Liver (tissue), 9 donors: ENCODE measurements around the gene BCAN. TPM values are rescaled to one million over a fixed set of nuclear protein-coding genes. Genes with fewer than 3 reads are reported as not detected.

Experiments used
- DNase-seq: peaks from one replicate; pipeline ENCODE4 v3.0.0-alpha.2; 2017; ENCODE audit warnings: low spot score
- H3K27ac ChIP-seq, 2 donors: one replicate each; pipeline ENCODE4 v1.7.0; 2013; ENCODE audit warnings: inconsistent platforms in 2 of 2, low read length in 2 of 2, control low read depth in 1 of 2, low read depth in 1 of 2, mild to moderate bottlenecking in 1 of 2
- H3K27me3 ChIP-seq, 4 donors: one replicate each; pipeline versions ENCODE4 v1.6.1 to v1.7.0; 2013; ENCODE audit warnings: low read length in 3 of 4, inconsistent platforms in 1 of 4, mild to moderate bottlenecking in 1 of 4, moderate library complexity in 1 of 4; ENCODE audit not compliant: control insufficient read depth in 4 of 4, insufficient read depth in 4 of 4
- H3K36me3 ChIP-seq, 4 donors: one replicate each; pipeline versions ENCODE4 v1.6.1 to v1.7.0; 2013; ENCODE audit warnings: low read length in 3 of 4, mild to moderate bottlenecking in 3 of 4, low read depth in 1 of 4, moderate library complexity in 1 of 4; ENCODE audit not compliant: control insufficient read depth in 4 of 4, insufficient read depth in 3 of 4
- H3K4me1 ChIP-seq, 4 donors: one replicate each; pipeline versions ENCODE4 v1.6.1 to v1.7.0; 2013; ENCODE audit warnings: low read length in 3 of 4, mild to moderate bottlenecking in 3 of 4, moderate library complexity in 1 of 4; ENCODE audit not compliant: control insufficient read depth in 4 of 4, insufficient read depth in 4 of 4
- H3K4me3 ChIP-seq, 3 donors: one replicate each; pipeline versions ENCODE4 v1.6.1 to v1.7.0; 2013; ENCODE audit warnings: low read length in 3 of 3, control low read depth in 1 of 3, low read depth in 1 of 3, mild to moderate bottlenecking in 1 of 3
- H3K9ac ChIP-seq, 2 donors: one replicate each; pipeline ENCODE4 v1.7.0; 2013; ENCODE audit warnings: low read length in 2 of 2, mild to moderate bottlenecking in 2 of 2, moderate library complexity in 2 of 2, control low read depth in 1 of 2, low read depth in 1 of 2
- H3K9me3 ChIP-seq, 4 donors: one replicate each; pipeline versions ENCODE4 v1.6.1 to v1.7.0; 2013; ENCODE audit warnings: low read length in 3 of 4; ENCODE audit not compliant: control insufficient read depth in 4 of 4
- EGR1 ChIP-seq, 2 donors: IDR thresholded peaks; 2 replicates each; pipeline ENCODE4 v1.6.1; 2016 to 2018; ENCODE audit warnings: antibody characterized with exemption in 2 of 2, low read depth in 2 of 2
- GABPA ChIP-seq, 2 donors: IDR thresholded peaks in 1 of 2; conservative IDR thresholded peaks in 1 of 2; 2 replicates each; pipeline ENCODE4 v1.6.1; 2016; ENCODE audit warnings: antibody characterized with exemption in 2 of 2, mild to moderate bottlenecking in 1 of 2, moderate library complexity in 1 of 2
- HNF4A ChIP-seq, 2 donors: conservative IDR thresholded peaks; 2 replicates each; pipeline ENCODE4 v1.6.1; 2016; ENCODE audit warnings: antibody characterized with exemption in 2 of 2, mild to moderate bottlenecking in 2 of 2
- NR2F2 ChIP-seq: IDR thresholded peaks from 2 replicates; pipeline ENCODE4 v1.6.1; 2016; ENCODE audit warnings: antibody characterized with exemption
- YY1 ChIP-seq: IDR thresholded peaks from 2 replicates; pipeline ENCODE4 v1.6.1; 2016; ENCODE audit warnings: antibody characterized with exemption, mild to moderate bottlenecking
- whole genome bisulfite sequencing: extraction: QIAGEN DNeasy Blood & Tissue Kit; methylation state at CpG from one replicate; pipeline ENCODE4 v1.1.7; 2013; 5-methylcytosine and 5-hydroxymethylcytosine counted together
- polyA plus RNA-seq, 2 donors: library from polyadenylated mRNA; stranded (reverse) in 1 of 2; unstranded in 1 of 2; fragments of 200-250 nt in 1 of 2; fragments of >200 nt in 1 of 2; fragmentation: Nextera tagmentation in 1 of 2; extraction: Ambion mirVana in 1 of 2; gene quantifications; one replicate each; pipeline versions ENCODE4 v1.2.1 to v1.2.3, GENCODE V29; 2013 to 2015
- total RNA-seq, 2 donors: library from RNA; depleted of rRNA; stranded (reverse); fragments of >200 nt; gene quantifications; one replicate each; pipeline ENCODE4 v1.2.3, GENCODE V29; 2014
- donor health status: healthy.
- donor health status: healthy.
- donor health status: healthy.
- donor health status: healthy.
- donor health status: healthy.

The BCAN gene
- total and polyA plus RNA-seq, 4 donors = 0.02 TPM; not detected in 3

DNA sequence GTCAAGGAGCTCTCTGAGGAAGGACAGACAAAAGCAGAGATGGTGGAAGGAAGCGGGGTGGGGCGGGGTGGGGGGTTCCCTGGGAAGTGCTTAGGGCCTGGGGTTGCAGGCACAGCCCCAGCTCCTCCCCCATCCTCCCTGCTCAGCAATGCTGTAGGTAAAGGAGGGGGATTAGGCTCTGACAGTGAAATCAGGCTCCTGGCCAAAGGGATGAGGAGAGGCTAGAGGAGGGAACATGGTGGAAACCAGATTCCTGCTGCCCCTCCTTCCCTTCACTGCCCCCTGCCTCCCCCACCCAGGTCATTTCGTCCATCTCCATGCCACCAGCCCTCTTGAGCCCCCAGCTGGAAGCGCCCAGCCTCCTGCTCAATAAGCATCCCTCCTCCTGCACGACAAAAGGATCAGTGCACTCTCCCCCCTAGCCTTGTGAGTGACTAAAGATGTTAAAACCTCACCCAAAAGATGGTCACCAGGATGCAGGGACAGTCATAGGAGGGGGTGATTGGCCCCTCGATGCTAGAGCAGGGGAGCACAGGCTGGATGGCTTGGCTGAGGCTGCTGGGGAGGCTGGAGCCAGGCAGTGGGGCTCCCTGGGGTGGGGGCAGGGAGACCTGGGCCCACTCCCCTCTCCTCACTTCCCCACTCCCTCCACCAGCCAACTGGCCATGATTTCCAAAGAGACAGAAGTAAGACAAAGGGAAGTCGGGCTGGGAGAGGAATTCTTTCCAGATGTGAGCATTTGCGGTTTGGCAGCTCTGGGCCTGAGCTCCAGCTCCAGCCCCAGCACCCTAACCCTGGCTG is 65.7 kb downstream of the BCAN start:
- Histone ChIP-seq H3K27ac (no peak overlapping the region), H3K36me3 (no peaks in the 10 kb centered on the region), H3K9me3 (no peaks in the 10 kb centered on the region), H3K4me3 (no peak overlapping the region), H3K27me3 (peaks cover 0 to 10% (median 7%) of the 10 kb centered on the region in 4 donors), H3K9ac (no peak overlapping the region), H3K4me1 (peaks cover 11 to 19% (median 13%) of the 10 kb centered on the region in 4 donors)
- 47% methylated on average over 8 of the region's 8 CpGs for WGBS
- no peak for DNase-seq
- TF ChIP-seq GABPA (IDR thresholded peaks at IDR 0.05 in 1 of 2, conservative IDR thresholded peaks at IDR 0.05 in 1 of 2) = no peak
- TF ChIP-seq NR2F2 = no peak

DNA sequence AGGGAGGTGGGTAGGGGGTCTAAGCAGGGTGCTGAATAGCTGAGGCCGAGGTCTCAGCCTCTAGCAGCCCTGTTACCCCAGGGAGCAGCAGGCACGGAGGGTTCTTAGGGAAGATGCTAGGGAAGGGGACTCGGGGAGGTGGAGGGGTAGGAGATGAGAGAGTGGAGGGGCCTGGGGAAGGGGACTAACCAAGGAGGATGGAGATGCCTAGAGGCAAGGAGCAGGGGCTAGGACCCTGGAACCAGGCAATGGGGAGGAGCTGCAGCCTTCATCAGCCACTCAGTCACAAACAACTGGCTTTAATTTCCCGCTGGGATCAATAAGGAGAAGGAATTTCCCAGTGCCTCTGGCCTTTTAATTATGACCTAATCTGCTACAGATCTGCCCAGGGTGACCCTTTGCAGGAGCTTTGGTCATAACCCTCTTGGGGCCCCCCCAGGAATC is 66.3 kb downstream of the BCAN start:
- Histone ChIP-seq H3K27ac (no peak overlapping the region), H3K9ac (no peak overlapping the region), H3K4me1 (peaks cover 11 to 19% (median 13%) of the 10 kb centered on the region in 4 donors), H3K27me3 (peaks cover 0 to 8% (median 7%) of the 10 kb centered on the region in 4 donors), H3K36me3 (no peaks in the 10 kb centered on the region), H3K4me3 (no peak overlapping the region), H3K9me3 (no peaks in the 10 kb centered on the region)
- no peak for TF ChIP-seq YY1
- 34% methylated on average over 4 of the region's 4 CpGs for WGBS
- DNase-seq = no peak

DNA sequence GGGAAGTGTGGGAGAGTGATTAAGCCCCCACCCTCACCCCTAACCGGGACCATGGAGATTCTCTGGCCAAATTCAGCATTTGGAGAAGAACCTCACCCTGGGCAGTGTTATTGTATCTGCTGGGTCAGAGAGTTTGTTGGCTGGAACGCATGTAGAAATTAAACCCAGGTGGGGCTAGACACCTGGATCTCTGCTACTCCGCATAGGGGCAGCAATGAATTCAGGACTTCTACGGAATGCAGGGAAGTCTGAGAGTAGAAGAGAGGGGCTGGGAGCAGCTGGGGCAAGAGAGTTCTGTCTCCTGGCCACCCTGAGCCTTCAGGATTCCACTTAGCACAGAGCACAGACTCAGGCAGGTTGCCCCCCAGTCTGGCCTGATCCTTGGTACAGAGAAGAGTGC is 67.1 kb downstream of the BCAN start:
- Histone ChIP-seq H3K27me3 (peaks cover 0 to 7% (median 5%) of the 10 kb centered on the region in 4 donors), H3K27ac (no peak overlapping the region), H3K4me1 (peaks cover 11 to 19% (median 13%) of the 10 kb centered on the region in 4 donors), H3K4me3 (no peak overlapping the region), H3K9ac (no peak overlapping the region), H3K36me3 (no peaks in the 10 kb centered on the region), H3K9me3 (no peaks in the 10 kb centered on the region)
- DNase-seq = no peak
- TF ChIP-seq GABPA (IDR thresholded peaks at IDR 0.05 in 1 of 2, conservative IDR thresholded peaks at IDR 0.05 in 1 of 2) (no peak), HNF4A (conservative IDR thresholded peaks at IDR 0.05) (no peak), NR2F2 (no peak), EGR1 (IDR thresholded peaks at IDR 0.05; ENCODE audit: low read depth in 2 of 2) (no peak)
- 68% methylated on average over 4 of the region's 4 CpGs for WGBS

Other genes starting within 250 kb of the BCAN start
- 1 to 10 TPM; 5.2 to 5.7 TPM for gene MEF2D, start 141.3 kb upstream of the BCAN start, total RNA-seq
- 1 to 10 TPM; 3.4 to 7.6 TPM for gene MEF2D, start 141.3 kb upstream of the BCAN start, polyA plus RNA-seq
- gene IQGAP3, start 69.6 kb upstream of the BCAN start, total RNA-seq = 1 to 10 TPM in 1 of 2 donors, under 1 TPM in 1; under 0.01 to 8.5 TPM
- gene IQGAP3, start 69.6 kb upstream of the BCAN start, polyA plus RNA-seq = under 1 TPM; 0.11 to 0.75 TPM
- gene TTC24, start 62.4 kb upstream of the BCAN start, total RNA-seq = under 1 TPM; 0.08 to 0.14 TPM
- gene TTC24, start 62.4 kb upstream of the BCAN start, polyA plus RNA-seq = under 1 TPM in 1 of 2 donors, not detected in 1; 0.10 TPM
- gene NAXE, start 50.3 kb upstream of the BCAN start, total RNA-seq = 10 to 100 TPM; 20.6 to 35.0 TPM
- 10 to 100 TPM; 58.9 to 73.8 TPM for gene NAXE, start 50.3 kb upstream of the BCAN start, polyA plus RNA-seq
- 10 to 100 TPM in 1 of 2 donors, 1 to 10 TPM in 1; 7.6 to 18.7 TPM for gene GPATCH4, start 40.6 kb upstream of the BCAN start, total RNA-seq
- 10 to 100 TPM; 13.8 to 23.6 TPM for gene GPATCH4, start 40.6 kb upstream of the BCAN start, polyA plus RNA-seq
- under 1 TPM in 1 of 2 donors, not detected in 1; 0.08 TPM for gene HAPLN2, start 22.7 kb upstream of the BCAN start, total RNA-seq
- under 1 TPM in 1 of 2 donors, not detected in 1; 0.03 TPM for gene HAPLN2, start 22.7 kb upstream of the BCAN start, polyA plus RNA-seq
- 1 to 10 TPM; 1.4 to 2.5 TPM for gene NES, start 35.3 kb downstream of the BCAN start, total RNA-seq
- 1 to 10 TPM in 1 of 2 donors, under 1 TPM in 1; 0.15 to 3.1 TPM for gene NES, start 35.3 kb downstream of the BCAN start, polyA plus RNA-seq
- under 1 TPM in 1 of 2 donors, not detected in 1; 0.14 TPM for gene CRABP2, start 63.5 kb downstream of the BCAN start, total RNA-seq
- gene CRABP2, start 63.5 kb downstream of the BCAN start, polyA plus RNA-seq = under 1 TPM in 1 of 2 donors, not detected in 1; 0.22 TPM
- 10 to 100 TPM in 1 of 2 donors, 1 to 10 TPM in 1; 6.9 to 13.5 TPM for gene METTL25B, start 86.4 kb downstream of the BCAN start, total RNA-seq
- 10 to 100 TPM; 10.2 to 12.7 TPM for gene METTL25B, start 86.4 kb downstream of the BCAN start, polyA plus RNA-seq
- 1 to 10 TPM; 5.6 to 7.5 TPM for gene ISG20L2, start 86.6 kb downstream of the BCAN start, total RNA-seq
- 1 to 10 TPM; 6.0 to 9.9 TPM for gene ISG20L2, start 86.6 kb downstream of the BCAN start, polyA plus RNA-seq
- gene MRPL24, start 99.0 kb downstream of the BCAN start, total RNA-seq = 10 to 100 TPM; 26.2 to 47.4 TPM
- 100 to 1,000 TPM in 1 of 2 donors, 10 to 100 TPM in 1; 74.8 to 123 TPM for gene MRPL24, start 99.0 kb downstream of the BCAN start, polyA plus RNA-seq
- 100 to 1,000 TPM; 120 to 148 TPM for gene HDGF, start 109.6 kb downstream of the BCAN start, total RNA-seq
- 100 to 1,000 TPM in 1 of 2 donors, 10 to 100 TPM in 1; 41.7 to 119 TPM for gene HDGF, start 109.6 kb downstream of the BCAN start, polyA plus RNA-seq
- gene PRCC, start 125.4 kb downstream of the BCAN start, total RNA-seq = 10 to 100 TPM in 1 of 2 donors, 1 to 10 TPM in 1; 8.8 to 10.7 TPM
- gene PRCC, start 125.4 kb downstream of the BCAN start, polyA plus RNA-seq = 10 to 100 TPM; 17.9 to 19.3 TPM
- under 1 TPM; 0.14 to 0.17 TPM for gene SH2D2A, start 174.7 kb downstream of the BCAN start, total RNA-seq
- under 1 TPM; 0.32 to 0.38 TPM for gene SH2D2A, start 174.7 kb downstream of the BCAN start, polyA plus RNA-seq
- gene INSRR, start 217.0 kb downstream of the BCAN start, total RNA-seq = not detected
- under 1 TPM in 1 of 2 donors, not detected in 1; 0.01 TPM for gene INSRR, start 217.0 kb downstream of the BCAN start, polyA plus RNA-seq
- gene NTRK1, start 218.7 kb downstream of the BCAN start, total RNA-seq = under 1 TPM; 0.14 to 0.17 TPM
- under 1 TPM; 0.13 to 0.14 TPM for gene NTRK1, start 218.7 kb downstream of the BCAN start, polyA plus RNA-seq